HEK293 (cell line): ENCODE data around the gene KLRC3.
"Not testable (repeated sequence)": the region's sequence is repeated elsewhere in the genome, so short reads cannot be mapped to it uniquely, and the experiment has no call there.

Source experiments
- CTCF ChIA-PET: fragments of 350-600 bp; formaldehyde crosslinking; extraction: SDS; loops from one replicate; lab custom pipeline; 2021; ENCODE audit warnings: antibody characterized with exemption; lab: Yijun Ruan, JAX
- POLR2A ChIA-PET: fragments of 300-600 bp; formaldehyde crosslinking; extraction: SDS; loops from one replicate; lab custom pipeline; 2020; ENCODE audit warnings: antibody characterized with exemption, inconsistent platforms; lab: Yijun Ruan, JAX
- H3K27ac ChIP-seq: fragments of 200-500 bp; sonication (Bioruptor generic); 2 replicates; pipeline ENCODE4 v1.5.1; 2014; ENCODE audit warnings: low read depth, low read length, control low read depth, inconsistent platforms; ENCODE audit errors: extremely low read depth
- H3K36me3 ChIP-seq, 2 experiments: fragments of 200-500 bp in 1 of 2; sonication (Bioruptor generic) in 1 of 2; 1 replicate in 1 of 2; 2 replicates in 1 of 2; pipeline ENCODE4 v1.5.1; 2014 to 2017; ENCODE audit warnings: inconsistent platforms in 2 of 2, low read length in 2 of 2; ENCODE audit not compliant: control insufficient read depth in 2 of 2, insufficient read depth in 1 of 2
- H3K4me1 ChIP-seq: fragments of 200-500 bp; sonication (Bioruptor generic); 2 replicates; pipeline ENCODE4 v1.5.1; 2014; ENCODE audit warnings: mild to moderate bottlenecking, low read length, inconsistent platforms; ENCODE audit not compliant: control insufficient read depth, insufficient read depth
- H3K4me3 ChIP-seq: 2 replicates; pipeline ENCODE4 v1.5.1; 2011; ENCODE audit warnings: low read depth, mild to moderate bottlenecking, control low read depth, low read length, moderate library complexity
- H3K9me3 ChIP-seq: fragments of 200-500 bp; sonication (Bioruptor generic); 2 replicates; pipeline ENCODE4 v1.5.1; 2014; ENCODE audit warnings: low read depth, low read length, inconsistent platforms; ENCODE audit not compliant: control insufficient read depth, insufficient read depth
- HOXC10 ChIP-seq: sonication (generic); formaldehyde crosslinking; IDR thresholded peaks from 2 replicates; pipeline ENCODE4 v1.8.1; 2023; ENCODE audit warnings: mild to moderate bottlenecking, missing genetic modification reagents
- PRDM1 ChIP-seq: fragments of 450-650 bp; formaldehyde crosslinking; IDR thresholded peaks from 2 replicates; pipeline ENCODE4; 2016; ENCODE audit warnings: missing biosample characterization, missing genetic modification characterization
- PRDM4 ChIP-seq: fragments of 450-650 bp; formaldehyde crosslinking; IDR thresholded peaks from 2 replicates; pipeline ENCODE4 v1.5.1; 2017; ENCODE audit warnings: missing biosample characterization, missing genetic modification characterization
- SCRT1 ChIP-seq: fragments of 450-650 bp; formaldehyde crosslinking; IDR thresholded peaks from 2 replicates; pipeline ENCODE4 v1.5.1; 2016; ENCODE audit warnings: missing biosample characterization, missing genetic modification characterization, borderline replicate concordance
- SETDB1 ChIP-seq: IDR thresholded peaks from one replicate; pipeline ENCODE4 v1.6.1; 2017; ENCODE audit warnings: mild to moderate bottlenecking, low read length, moderate library complexity, mixed read lengths; ENCODE audit not compliant: insufficient read length
- ZBTB6 ChIP-seq: fragments of 450-650 bp; formaldehyde crosslinking; IDR thresholded peaks from 2 replicates; pipeline ENCODE4 v1.5.1; 2017; ENCODE audit warnings: missing biosample characterization, missing genetic modification characterization
- ZBTB8A ChIP-seq: fragments of 450-650 bp; formaldehyde crosslinking; IDR thresholded peaks from 2 replicates; pipeline ENCODE4 v1.5.1; 2016; ENCODE audit warnings: missing biosample characterization, missing genetic modification characterization
- ZNF184 ChIP-seq: fragments of 450-650 bp; IDR thresholded peaks from 2 replicates; pipeline ENCODE4 v1.5.1; 2018; ENCODE audit warnings: missing biosample characterization, mild to moderate bottlenecking, missing genetic modification characterization
- ZNF2 ChIP-seq: fragments of 450-650 bp; formaldehyde crosslinking; IDR thresholded peaks from 2 replicates; pipeline ENCODE4 v1.5.1; 2016; ENCODE audit warnings: missing biosample characterization, missing genetic modification characterization
- ZNF280D ChIP-seq: fragments of 450-650 bp; formaldehyde crosslinking; IDR thresholded peaks from 2 replicates; pipeline ENCODE4 v1.5.1; 2016; ENCODE audit warnings: missing biosample characterization, missing genetic modification characterization
- ZNF354C ChIP-seq: fragments of 450-650 bp; formaldehyde crosslinking; IDR thresholded peaks from 2 replicates; pipeline ENCODE4 v1.5.1; 2016; ENCODE audit warnings: missing biosample characterization, missing genetic modification characterization, low read depth, borderline replicate concordance
- ZNF510 ChIP-seq: fragments of 450-650 bp; formaldehyde crosslinking; IDR thresholded peaks from 2 replicates; pipeline ENCODE4 v1.5.1; 2018; ENCODE audit warnings: mild to moderate bottlenecking, missing genetic modification characterization, missing biosample characterization; ENCODE audit not compliant: insufficient replicate concordance
- ZNF600 ChIP-seq: fragments of 450-650 bp; formaldehyde crosslinking; IDR thresholded peaks from 2 replicates; pipeline ENCODE4 v1.5.1; 2016; ENCODE audit warnings: missing biosample characterization, missing genetic modification characterization
- ZNF629 ChIP-seq: fragments of 450-650 bp; formaldehyde crosslinking; IDR thresholded peaks from 2 replicates; pipeline ENCODE4 v1.5.1; 2017; ENCODE audit warnings: missing biosample characterization, missing genetic modification characterization
- ZNF777 ChIP-seq: fragments of 450-650 bp; formaldehyde crosslinking; IDR thresholded peaks from 2 replicates; pipeline ENCODE4 v1.5.1; 2017; ENCODE audit warnings: missing biosample characterization, missing genetic modification characterization, borderline replicate concordance
- ZSCAN16 ChIP-seq: fragments of 450-650 bp; formaldehyde crosslinking; IDR thresholded peaks from 2 replicates; pipeline ENCODE4 v1.5.1; 2016; ENCODE audit warnings: missing biosample characterization, missing genetic modification characterization
- TF ChIP-seq, protein P1 (sequence below): fragments of 450-650 bp; formaldehyde crosslinking; IDR thresholded peaks from 2 replicates; pipeline ENCODE4 v1.5.1; 2016; ENCODE audit warnings: missing biosample characterization, missing genetic modification characterization
- TF ChIP-seq, protein P2 (sequence below): fragments of 450-650 bp; formaldehyde crosslinking; IDR thresholded peaks from 2 replicates; pipeline ENCODE4; 2016; ENCODE audit warnings: missing biosample characterization, missing genetic modification characterization

The KLRC3 gene

DNA sequence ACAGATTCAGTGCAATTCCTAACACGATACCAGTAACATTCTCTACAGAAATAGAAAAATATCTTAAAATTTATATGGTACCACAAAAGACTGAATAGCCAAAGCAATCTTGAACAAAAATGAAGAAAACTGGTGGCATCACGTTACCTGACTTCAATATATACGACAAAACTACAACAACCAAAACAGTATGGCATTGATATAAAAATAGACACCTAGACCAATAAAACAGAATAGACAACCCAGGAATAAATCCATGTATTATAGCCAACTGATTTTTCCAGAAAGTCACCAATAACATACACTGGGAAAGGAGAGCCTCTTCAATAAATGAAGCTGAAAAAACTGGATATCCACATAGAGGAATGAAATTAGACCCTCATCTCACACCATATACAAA lies 36.2 kb downstream of the KLRC3 start (continued):
- 0 out of 2 replicates have a peak, but pooled peaks have one; percentile 54 for TF ChIP-seq ZNF280D (tag by site-specific recombination)
- no peak for TF ChIP-seq HOXC10
- TF ChIP-seq SETDB1: peak; percentile 23
- TF ChIP-seq ZBTB8A (tag by site-specific recombination): no peak

DNA sequence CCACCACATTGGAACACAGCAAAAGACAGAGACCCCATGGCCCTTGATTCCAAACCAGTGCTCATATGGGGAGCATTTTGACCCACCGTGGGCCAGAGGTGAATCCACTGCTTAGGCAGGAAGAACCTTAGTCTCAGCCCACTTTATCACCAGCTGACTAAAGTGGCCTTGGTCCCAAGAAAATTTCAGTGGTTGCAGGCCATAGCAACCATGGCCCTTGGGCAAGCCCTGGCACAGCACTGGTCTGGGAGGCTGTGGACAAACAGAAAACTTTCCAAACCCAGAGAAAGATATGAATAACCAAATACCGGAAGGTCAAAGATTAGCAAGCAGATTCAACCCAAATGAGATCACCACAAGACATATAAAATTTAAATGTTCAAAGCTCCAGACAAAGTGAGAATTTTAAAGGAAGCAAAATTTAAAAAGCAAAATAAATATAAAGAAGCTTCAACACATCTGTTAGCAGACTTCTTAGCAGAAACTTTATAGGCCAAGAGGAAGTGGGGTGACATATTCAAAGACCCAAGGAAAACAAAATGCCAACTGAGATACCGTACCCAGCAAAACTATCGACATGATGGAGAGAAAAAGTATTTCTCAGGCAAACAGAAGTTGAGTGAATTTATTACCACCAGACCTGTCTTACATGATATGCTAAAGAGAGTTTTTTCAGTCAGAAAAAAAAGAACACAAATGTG lies 38.3 kb downstream of the KLRC3 start:
- no peaks in the 10 kb centered on the region for H3K4me1 ChIP-seq
- POLR2A ChIA-PET: no interaction called here
- CTCF ChIA-PET: no interaction called here

GRCh38 chr12:10378737-10379136 lies 41.7 kb downstream of the KLRC3 start:
- peaks cover 32 to 48% of the 10 kb centered on the region in 2 experiments for H3K36me3 ChIP-seq
- H3K9me3 ChIP-seq, H3K4me1 ChIP-seq, CTCF ChIA-PET, H3K27ac ChIP-seq, H3K4me3 ChIP-seq, POLR2A ChIA-PET: not testable (repeated sequence)

More for the DNA sequence above, 38.3 kb downstream of the KLRC3 start:
- Histone ChIP-seq H3K36me3 (peaks cover 15 to 21% of the 10 kb centered on the region in 2 experiments), H3K4me3 (no peak overlapping the region), H3K9me3 (no peaks in the 10 kb centered on the region), H3K27ac (no peak overlapping the region)
- TF ChIP-seq ZNF354C (tag by site-specific recombination): no peak
- no peak for TF ChIP-seq PRDM4
- TF ChIP-seq, protein P1, sequence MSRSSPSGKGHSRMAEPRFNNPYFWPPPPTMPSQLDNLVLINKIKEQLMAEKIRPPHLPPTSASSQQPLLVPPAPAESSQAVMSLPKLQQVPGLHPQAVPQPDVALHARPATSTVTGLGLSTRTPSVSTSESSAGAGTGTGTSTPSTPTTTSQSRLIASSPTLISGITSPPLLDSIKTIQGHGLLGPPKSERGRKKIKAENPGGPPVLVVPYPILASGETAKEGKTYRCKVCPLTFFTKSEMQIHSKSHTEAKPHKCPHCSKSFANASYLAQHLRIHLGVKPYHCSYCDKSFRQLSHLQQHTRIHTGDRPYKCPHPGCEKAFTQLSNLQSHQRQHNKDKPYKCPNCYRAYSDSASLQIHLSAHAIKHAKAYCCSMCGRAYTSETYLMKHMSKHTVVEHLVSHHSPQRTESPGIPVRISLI: no peak
- no peak for TF ChIP-seq ZSCAN16
- TF ChIP-seq ZNF184 (tag by site-specific recombination): no peak
- TF ChIP-seq ZNF629: no peak
- TF ChIP-seq ZNF777: no peak
- TF ChIP-seq PRDM1: no peak
- no peak for TF ChIP-seq ZNF600 (tag by site-specific recombination)
- no peak for TF ChIP-seq ZNF510 (tag by site-specific recombination)
- no peak for TF ChIP-seq ZNF2 (tag by site-specific recombination)
- no peak for TF ChIP-seq ZBTB6 (tag by site-specific recombination)
- TF ChIP-seq SCRT1: no peak
- TF ChIP-seq, protein P2, sequence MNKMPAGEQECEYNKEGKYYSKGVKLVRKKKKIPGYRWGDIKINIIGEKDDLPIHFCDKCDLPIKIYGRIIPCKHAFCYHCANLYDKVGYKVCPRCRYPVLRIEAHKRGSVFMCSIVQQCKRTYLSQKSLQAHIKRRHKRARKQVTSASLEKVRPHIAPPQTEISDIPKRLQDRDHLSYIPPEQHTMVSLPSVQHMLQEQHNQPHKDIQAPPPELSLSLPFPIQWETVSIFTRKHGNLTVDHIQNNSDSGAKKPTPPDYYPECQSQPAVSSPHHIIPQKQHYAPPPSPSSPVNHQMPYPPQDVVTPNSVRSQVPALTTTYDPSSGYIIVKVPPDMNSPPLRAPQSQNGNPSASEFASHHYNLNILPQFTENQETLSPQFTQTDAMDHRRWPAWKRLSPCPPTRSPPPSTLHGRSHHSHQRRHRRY (tag by site-specific recombination): no peak
